ENCODE measurements around the gene ADGB.

- TF ChIP-seq EP300 (IDR thresholded peaks at IDR 0.05) (no peak), CTCF (IDR thresholded peaks at IDR 0.05) (no peak), POLR2AphosphoS5 (IDR thresholded peaks at IDR 0.05) (no peak), POLR2A (IDR thresholded peaks at IDR 0.05) (no peak)
These were observed 110.4 kb downstream of the ADGB start for GRCh38 chr6:146709036-146709622.
